GM18508 (cell line): ENCODE data around the gene NELL1.

Experiments
- ATAC-seq: cut with Tn5 transposase; IDR thresholded peaks from one replicate; pipeline ENCODE4 v1.9.1; 2021; ENCODE audit warnings: moderate number of reproducible peaks; ENCODE audit not compliant: insufficient read depth, unreplicated experiment

NELL1 gene

DNA sequence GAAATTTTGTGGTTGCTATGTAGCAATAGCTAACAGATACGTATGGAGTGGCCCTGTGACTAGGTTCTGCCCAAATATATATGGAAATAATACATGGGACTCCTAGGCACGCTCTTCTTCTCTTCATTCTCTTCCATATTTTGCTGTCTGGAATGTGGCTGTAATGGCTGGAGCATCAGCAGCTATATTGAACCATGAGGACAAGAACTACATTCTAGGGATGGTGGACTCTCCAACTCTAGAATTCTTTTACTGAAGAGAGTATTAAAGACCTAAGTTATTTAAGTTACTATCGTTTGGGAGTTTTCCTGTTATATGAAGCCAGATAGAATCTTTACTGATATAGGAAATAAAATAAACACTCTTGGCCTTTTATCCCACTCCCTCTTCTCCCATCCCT lies 7.5 kb upstream of the NELL1 start:
- ATAC-seq, result no peak

GRCh38 chr11:20668131-20668809 lies 1.1 kb upstream of the NELL1 start:
- no peak for ATAC-seq

- ATAC-seq, result no peak
These were observed 666 bp downstream of the NELL1 start for GRCh38 chr11:20669820-20670684.

GRCh38 chr11:20670932-20671403 lies 1.6 kb downstream of the NELL1 start:
- ATAC-seq, result no peak

- no peak for ATAC-seq
These were observed 2.6 kb downstream of the NELL1 start for GRCh38 chr11:20671856-20672546.

DNA sequence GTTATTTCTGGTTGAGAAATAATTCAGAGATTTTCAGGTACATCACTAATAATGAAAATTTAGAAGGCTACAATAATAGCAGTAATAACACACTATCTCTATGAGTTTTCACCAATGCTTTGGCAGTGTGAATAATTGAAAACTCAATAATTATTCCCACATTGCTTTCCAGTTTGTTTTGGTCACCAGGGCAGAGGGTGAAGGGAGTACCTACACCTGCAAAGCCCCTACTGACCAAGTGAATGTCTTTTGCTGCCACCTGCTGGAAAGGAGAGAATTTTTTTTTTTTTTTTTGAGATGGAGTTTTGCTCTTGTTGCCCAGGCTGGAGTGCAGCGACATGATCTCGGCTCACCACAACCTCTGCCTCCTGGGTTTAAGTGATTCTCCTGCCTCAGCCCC lies 3.2 kb downstream of the NELL1 start:
- ATAC-seq, result no peak

GRCh38 chr11:20676658-20677057 lies 7.3 kb downstream of the NELL1 start:
- no peak for ATAC-seq

GRCh38 chr11:20688761-20689160 lies 19.4 kb downstream of the NELL1 start:
- ATAC-seq, result no peak

DNA sequence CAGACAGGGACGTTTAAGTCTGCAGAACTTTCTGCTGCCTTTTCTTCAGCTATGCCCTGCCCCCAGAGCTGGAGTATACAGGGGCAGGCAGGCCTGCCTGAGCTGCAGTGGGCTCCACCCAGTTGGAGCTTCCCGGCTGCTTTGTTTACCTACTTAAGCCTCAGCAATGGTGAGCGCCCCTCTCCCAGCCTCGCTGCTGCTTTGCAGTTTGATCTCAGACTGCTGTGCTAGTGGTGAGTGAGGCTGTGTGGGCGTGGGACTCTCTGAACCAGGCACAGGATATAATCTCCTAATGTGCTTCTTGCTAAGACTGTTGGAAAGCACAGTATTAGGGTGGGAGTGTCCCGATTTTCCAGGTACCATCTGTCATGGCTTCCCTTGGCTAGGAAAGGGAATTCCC lies 38.5 kb downstream of the NELL1 start:
- no peak for ATAC-seq

DNA sequence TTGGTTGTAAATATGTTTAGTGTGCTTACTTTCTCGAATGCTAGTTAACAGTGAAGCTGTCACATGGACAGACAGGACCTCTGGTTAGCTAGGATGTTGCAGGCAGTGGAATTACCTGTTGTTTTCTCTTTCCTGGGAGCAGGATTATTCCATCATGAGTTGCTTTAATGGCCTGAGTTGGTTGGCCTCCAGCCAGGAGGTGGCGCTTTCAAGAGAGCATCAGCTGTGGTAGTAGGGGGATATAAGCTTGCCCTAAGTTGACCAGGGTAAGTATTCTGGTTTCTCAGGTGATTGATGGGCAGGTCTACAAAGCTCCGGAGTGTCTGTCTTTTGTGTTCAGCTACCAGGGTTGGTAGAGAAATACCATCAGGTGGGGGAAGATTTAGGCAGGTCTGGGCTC lies 43.5 kb downstream of the NELL1 start:
- ATAC-seq, result no peak

DNA sequence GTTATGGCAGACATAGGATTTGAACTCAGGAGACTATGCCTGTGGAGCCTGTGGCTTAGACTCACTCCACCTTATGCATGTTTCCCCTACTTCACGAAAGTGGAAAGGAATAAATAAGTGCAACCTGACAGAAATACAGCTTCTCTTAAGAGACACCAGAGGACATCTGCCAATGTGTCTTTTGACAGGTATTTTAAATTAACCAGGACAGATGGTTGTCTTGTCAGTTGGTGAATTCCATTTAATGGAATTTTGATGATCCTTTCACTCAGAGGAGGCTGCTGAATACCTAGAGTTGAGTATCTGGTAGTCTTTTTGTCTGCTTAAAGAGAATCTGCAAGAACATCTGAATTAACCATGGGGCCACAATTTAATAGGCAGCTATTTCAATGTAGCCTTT lies 46.1 kb downstream of the NELL1 start:
- no peak for ATAC-seq

- no peak for ATAC-seq
These were observed 46.5 kb downstream of the NELL1 start for GRCh38 chr11:20715931-20716330.

GRCh38 chr11:20719821-20720220 lies 50.4 kb downstream of the NELL1 start:
- ATAC-seq, result no peak

DNA sequence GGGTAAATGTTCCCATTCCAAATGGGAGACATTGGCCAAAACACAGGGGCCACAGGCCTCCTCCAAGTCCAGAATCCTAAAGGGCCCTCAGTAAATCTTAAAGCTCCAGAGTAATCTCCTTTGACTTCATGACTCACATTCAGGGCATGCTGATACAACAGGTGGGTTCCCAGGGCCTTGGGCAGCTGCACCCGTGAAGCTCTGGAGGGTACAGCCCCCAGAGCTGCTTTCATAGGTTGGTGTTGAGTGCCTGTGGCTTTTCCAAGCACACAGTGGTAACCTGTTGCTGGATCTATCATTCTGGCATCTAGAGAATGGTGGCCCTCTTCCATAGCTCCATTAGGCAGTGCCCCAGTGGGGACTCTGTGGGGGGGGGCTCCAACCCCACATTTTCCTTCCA lies 54.0 kb downstream of the NELL1 start:
- no peak for ATAC-seq

DNA sequence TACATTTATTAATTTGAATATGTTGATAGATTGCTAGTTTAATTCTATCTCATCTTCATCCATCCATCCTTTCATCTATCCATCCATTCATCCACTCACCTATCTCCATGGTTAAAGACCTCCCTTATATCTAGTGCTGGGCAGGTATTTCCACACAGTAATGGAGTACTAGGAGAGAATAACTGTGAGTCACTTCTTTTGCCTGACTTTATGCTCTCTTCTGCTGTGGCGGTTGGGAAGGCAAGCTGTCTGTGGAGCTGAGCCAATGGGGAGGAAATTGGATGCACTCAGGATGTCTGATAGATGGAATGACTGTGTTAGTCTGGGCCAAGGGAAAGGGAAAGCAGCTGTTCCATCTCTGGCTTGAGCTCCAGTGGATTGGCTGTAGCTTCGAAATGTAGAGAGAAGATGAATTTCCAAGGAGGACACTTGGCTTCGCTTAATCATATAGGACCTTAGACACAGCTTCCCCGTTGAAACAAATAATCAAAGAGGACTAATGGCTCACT lies 60.3 kb downstream of the NELL1 start:
- no peak for ATAC-seq

DNA sequence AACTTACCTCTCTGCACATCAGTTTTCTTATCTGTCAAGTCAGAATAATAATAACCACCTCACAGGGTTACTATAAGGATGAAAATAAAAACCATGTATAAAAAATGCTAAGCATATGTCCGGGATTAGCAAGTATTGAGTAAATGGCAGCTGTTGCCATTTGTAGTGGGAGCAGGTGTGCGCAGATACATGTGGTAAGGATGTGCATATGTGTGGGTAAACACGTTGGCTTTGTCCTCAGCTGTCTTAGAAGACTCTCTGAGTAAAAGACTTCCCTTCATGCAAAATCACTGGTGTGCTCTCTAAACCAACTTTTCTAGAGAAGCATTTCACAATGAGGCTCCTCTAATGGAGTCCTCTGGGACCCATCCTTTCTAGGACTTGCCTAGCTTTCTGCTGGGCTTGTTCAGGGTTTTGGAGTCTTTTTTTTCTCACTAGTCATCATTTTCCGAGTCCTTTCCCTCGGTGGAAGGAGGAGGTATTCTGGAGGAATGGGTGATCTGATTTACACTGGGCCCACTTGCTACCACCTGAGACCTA lies 62.4 kb downstream of the NELL1 start:
- ATAC-seq, result no peak

DNA sequence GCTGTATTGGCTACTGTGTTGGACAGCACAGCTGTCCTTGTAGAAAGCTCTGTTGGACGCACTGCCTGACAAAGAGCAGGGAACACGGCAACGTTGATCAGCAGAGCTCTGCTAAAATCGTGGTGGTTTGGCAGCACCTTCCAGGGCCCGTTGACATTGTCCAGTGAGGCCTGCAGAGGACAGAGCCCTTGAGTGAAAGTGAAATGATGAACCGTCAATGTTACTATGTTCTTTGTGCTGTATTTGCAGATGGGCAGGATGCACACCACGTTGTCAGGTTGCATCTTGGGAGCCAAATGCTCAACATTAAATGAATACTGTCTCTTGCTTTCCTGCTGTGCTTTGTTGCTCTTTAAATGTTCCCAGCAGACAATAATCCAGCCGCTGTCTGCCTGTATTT lies 69.7 kb downstream of the NELL1 start:
- ATAC-seq, result no peak

GRCh38 chr11:20739577-20739976 lies 70.2 kb downstream of the NELL1 start:
- no peak for ATAC-seq

GRCh38 chr11:20754933-20755332 lies 85.5 kb downstream of the NELL1 start:
- no peak for ATAC-seq

DNA sequence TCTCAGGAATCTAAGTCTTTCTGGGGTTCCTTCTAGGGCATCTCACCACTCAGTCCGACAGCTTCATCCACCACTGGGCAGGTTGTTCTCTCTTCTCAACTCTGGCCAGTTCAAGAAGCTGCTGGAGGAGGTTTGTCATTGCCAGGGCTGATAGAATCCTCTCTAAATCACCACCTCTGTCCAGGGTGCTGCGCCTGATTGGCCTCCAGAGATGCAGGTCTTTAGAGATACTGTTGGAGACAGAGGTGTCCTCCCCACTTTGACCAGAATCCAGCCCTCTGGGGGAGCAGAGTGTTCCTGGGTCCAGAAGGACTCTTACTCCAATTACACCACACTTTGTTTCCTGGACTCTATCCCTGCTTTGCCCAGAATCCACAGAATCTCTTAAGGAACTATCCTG lies 90.2 kb downstream of the NELL1 start:
- ATAC-seq, result no peak

GRCh38 chr11:20760811-20761210 lies 91.4 kb downstream of the NELL1 start:
- ATAC-seq, result no peak
